HG03558 (cell line): ENCODE results near the gene PRR29.

Experiments used
- ATAC-seq: cut with Tn5 transposase; IDR thresholded peaks from one replicate; pipeline ENCODE4 v1.9.1; 2021; ENCODE audit warnings: moderate number of reproducible peaks; ENCODE audit not compliant: unreplicated experiment; ENCODE audit errors: extremely low read depth

The PRR29 gene

GRCh38 chr17:64038331-64039105 is 40.4 kb downstream of the PRR29 start:
- ATAC-seq = no peak

DNA sequence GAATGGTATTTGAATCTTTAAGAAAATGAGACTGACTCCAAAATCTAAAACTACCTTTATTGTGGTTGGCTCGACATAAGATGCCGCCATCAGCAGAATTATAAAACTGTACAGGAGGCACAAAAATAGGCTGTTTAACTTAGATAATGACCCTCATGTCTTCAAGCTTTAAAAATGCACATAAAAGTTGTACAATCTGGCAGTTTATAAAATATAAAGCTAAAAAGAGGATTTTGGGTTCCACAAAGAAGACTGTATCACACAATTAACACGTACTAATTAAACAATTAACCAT is 40.9 kb downstream of the PRR29 start:
- ATAC-seq = no peak

GRCh38 chr17:64040206-64040605 is 42.1 kb downstream of the PRR29 start:
- ATAC-seq = no peak

- no peak for ATAC-seq
These were observed 43.8 kb downstream of the PRR29 start for GRCh38 chr17:64041912-64042311.

- no peak for ATAC-seq
These were observed 44.7 kb downstream of the PRR29 start for GRCh38 chr17:64042700-64043485.

DNA sequence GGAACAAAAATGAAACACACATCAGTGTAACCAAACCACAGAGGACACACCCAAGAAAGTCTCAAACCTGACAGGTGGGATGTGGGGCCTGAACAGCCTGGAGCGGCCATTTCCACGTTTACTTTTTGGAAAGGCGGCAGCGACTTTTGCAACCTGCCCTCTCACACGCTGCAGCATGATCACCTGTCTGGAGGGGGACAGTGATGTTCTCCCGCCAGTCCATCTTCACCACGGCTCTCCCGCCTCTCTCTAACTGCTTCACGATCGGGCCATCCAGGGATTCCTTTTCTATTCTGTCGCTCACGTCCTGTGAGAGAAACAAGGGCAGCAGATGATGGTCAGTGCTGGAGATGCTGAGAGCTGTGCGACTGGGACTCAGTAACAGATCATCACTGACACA is 47.0 kb downstream of the PRR29 start:
- ATAC-seq = no peak

- no peak for ATAC-seq
These were observed 50.7 kb downstream of the PRR29 start for GRCh38 chr17:64048805-64049204.

- ATAC-seq = no peak
These were observed 53.0 kb downstream of the PRR29 start for GRCh38 chr17:64051153-64051552.

DNA sequence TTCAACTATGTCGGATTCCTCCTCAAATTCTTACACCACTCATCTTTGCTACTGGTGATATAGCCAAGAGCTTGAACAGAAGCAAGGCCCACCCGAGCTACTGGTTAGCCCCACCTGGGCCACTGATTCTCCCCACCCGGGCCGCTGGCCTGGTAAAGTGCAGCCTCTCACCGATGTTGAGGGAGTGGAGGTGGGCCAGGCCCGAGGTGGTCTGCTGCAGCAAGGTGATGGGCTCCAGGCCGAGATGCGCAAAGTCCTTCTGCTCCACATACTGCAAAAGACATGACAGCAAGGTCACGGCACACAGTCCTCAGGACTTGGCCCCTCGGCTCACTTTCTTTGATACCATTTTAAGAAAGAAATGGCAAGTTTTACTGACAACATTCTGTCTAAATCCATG is 55.0 kb downstream of the PRR29 start:
- no peak for ATAC-seq
